GM23338 (cell line): Measurements from ENCODE around the gene IZUMO4. TPM values are rescaled to one million over a fixed set of nuclear protein-coding genes. Genes with fewer than 3 reads are reported as not detected.

Experiments
- ATAC-seq: fragments of 200-7000 bp; cut with Tn5 transposase; 3 replicates; pipeline ENCODE4 v1.9.1; 2020
- DNase-seq: peaks from one replicate; pipeline ENCODE4 v3.0.0-alpha.2; 2015; ENCODE audit warnings: low spot score
- H2AFZ ChIP-seq: fragments of 200-600 bp; sonication (generic); 2 replicates; pipeline ENCODE4 v1.8.0; 2016; ENCODE audit warnings: antibody characterized with exemption, mild to moderate bottlenecking, moderate library complexity
- H3F3A ChIP-seq: fragments of 200-600 bp; sonication (generic); replicated peaks from 2 replicates; pipeline ENCODE4 v1.8.0; 2017; ENCODE audit warnings: antibody characterized with exemption, mixed run types, low read depth
- H3K27ac ChIP-seq: fragments of 200-600 bp; sonication (generic); 2 replicates; pipeline ENCODE4 v1.6.1; 2016; ENCODE audit warnings: low read depth
- H3K27me3 ChIP-seq: fragments of 200-600 bp; sonication (generic); 2 replicates; pipeline ENCODE4 v1.8.0; 2016; ENCODE audit warnings: mild to moderate bottlenecking, mixed run types, moderate library complexity; ENCODE audit not compliant: insufficient read depth
- H3K36me3 ChIP-seq: fragments of 200-600 bp; sonication (generic); 2 replicates; pipeline ENCODE4 v1.8.0; 2016; ENCODE audit warnings: mild to moderate bottlenecking; ENCODE audit not compliant: insufficient read depth
- H3K4me1 ChIP-seq: fragments of 200-600 bp; sonication (generic); 2 replicates; pipeline ENCODE4 v1.8.0; 2016; ENCODE audit warnings: mild to moderate bottlenecking, moderate library complexity; ENCODE audit not compliant: insufficient read depth
- H3K4me2 ChIP-seq: fragments of 200-600 bp; sonication (generic); 2 replicates; pipeline ENCODE4 v1.7.1; 2017; ENCODE audit warnings: mixed run types
- H3K4me3 ChIP-seq: fragments of 200-600 bp; sonication (generic); 2 replicates; pipeline ENCODE4 v1.6.1; 2016; ENCODE audit warnings: mixed run types
- H3K79me2 ChIP-seq: fragments of 200-600 bp; sonication (generic); replicated peaks from 2 replicates; pipeline ENCODE4 v1.8.0; 2017; ENCODE audit warnings: mild to moderate bottlenecking; ENCODE audit not compliant: insufficient read depth
- H3K9me2 ChIP-seq: fragments of 200-600 bp; sonication (generic); 2 replicates; pipeline ENCODE4 v1.8.0; 2017; ENCODE audit not compliant: insufficient read depth
- H4K20me1 ChIP-seq: fragments of 200-600 bp; sonication (generic); replicated peaks from 2 replicates; pipeline ENCODE4 v1.8.0; 2017; ENCODE audit warnings: mild to moderate bottlenecking; ENCODE audit not compliant: insufficient read depth
- H3K27ac Mint-ChIP-seq: 2 replicates; pipeline ENCODE4 v1.8.0; 2020; ENCODE audit warnings: inconsistent platforms, mild to moderate bottlenecking, moderate library complexity, mixed read lengths
- H3K27me3 Mint-ChIP-seq: 3 replicates; pipeline ENCODE4 v1.8.0; 2022; ENCODE audit warnings: low read depth, mild to moderate bottlenecking, moderate library complexity, mixed read lengths, inconsistent platforms; ENCODE audit not compliant: insufficient read depth, poor library complexity
- H3K36me3 Mint-ChIP-seq: 3 replicates; pipeline ENCODE4 v1.8.0; 2021; ENCODE audit warnings: low read depth, mild to moderate bottlenecking, inconsistent platforms, moderate library complexity, mixed read lengths
- H3K4me1 Mint-ChIP-seq: 3 replicates; pipeline ENCODE4 v1.8.0; 2020; ENCODE audit warnings: mild to moderate bottlenecking, inconsistent platforms, mixed read lengths
- H3K4me3 Mint-ChIP-seq: 3 replicates; pipeline ENCODE4 v1.8.0; 2021; ENCODE audit warnings: moderate library complexity, mild to moderate bottlenecking, inconsistent platforms, mixed read lengths
- H3K9me3 Mint-ChIP-seq: 3 replicates; pipeline ENCODE4 v1.8.0; 2020; ENCODE audit warnings: moderate library complexity, mild to moderate bottlenecking, inconsistent platforms, mixed read lengths
- CREB1 ChIP-seq: fragments of 250-450 bp; sonication (Bioruptor Pico); IDR thresholded peaks from 2 replicates; pipeline ENCODE4 v1.5.0; 2020; ENCODE audit warnings: low read depth, mild to moderate bottlenecking, moderate library complexity
- CTCF ChIP-seq, 2 experiments: fragments of 200-600 bp in 1 of 2; sonication (generic) in 1 of 2; conservative IDR thresholded peaks; 2 replicates each; pipeline versions ENCODE4 v1.5.1 to v1.6.1; 2016 to 2017; ENCODE audit warnings: antibody characterized with exemption in 2 of 2, low read depth in 2 of 2, mild to moderate bottlenecking in 2 of 2, moderate library complexity in 1 of 2
- EZH2 ChIP-seq: fragments of 200-600 bp; sonication (generic); IDR thresholded peaks from one replicate; pipeline ENCODE4 v1.8.0; 2017; ENCODE audit warnings: antibody characterized with exemption, mild to moderate bottlenecking, low read depth; ENCODE audit not compliant: unreplicated experiment
- EZH2phosphoT487 ChIP-seq: fragments of 200-600 bp; sonication (generic); IDR thresholded peaks from one replicate; pipeline ENCODE4 v1.8.1; 2018; ENCODE audit warnings: antibody characterized with exemption; ENCODE audit not compliant: unreplicated experiment
- JUNB ChIP-seq: IDR thresholded peaks from one replicate; pipeline ENCODE4 v1.6.1; 2016; ENCODE audit warnings: antibody characterized with exemption; ENCODE audit not compliant: unreplicated experiment
- NANOG ChIP-seq: IDR thresholded peaks from 2 replicates; pipeline ENCODE4 v1.6.1; 2016; ENCODE audit warnings: antibody characterized with exemption, borderline replicate concordance
- POLR2AphosphoS5 ChIP-seq: IDR thresholded peaks from 2 replicates; pipeline ENCODE4 v1.6.1; 2016; ENCODE audit warnings: antibody characterized with exemption, low read depth
- REST ChIP-seq: IDR thresholded peaks from one replicate; pipeline ENCODE4 v1.6.1; 2018; ENCODE audit warnings: antibody characterized with exemption; ENCODE audit not compliant: unreplicated experiment
- STAT1 ChIP-seq: IDR thresholded peaks from one replicate; pipeline ENCODE4 v1.6.1; 2016; ENCODE audit warnings: antibody characterized with exemption; ENCODE audit not compliant: unreplicated experiment
- ZNF114 ChIP-seq: fragments of 250-450 bp; sonication (Bioruptor Pico); IDR thresholded peaks from 2 replicates; pipeline ENCODE4 v1.5.0; 2020; ENCODE audit warnings: mild to moderate bottlenecking, moderate library complexity
- ZNF331 ChIP-seq: fragments of 250-450 bp; sonication (Bioruptor Pico); IDR thresholded peaks from 2 replicates; pipeline ENCODE4 v1.5.0; 2020; ENCODE audit warnings: low read depth, mild to moderate bottlenecking, moderate library complexity
- ZNF462 ChIP-seq: fragments of 250-450 bp; sonication (Bioruptor Pico); IDR thresholded peaks from 2 replicates; pipeline ENCODE4 v1.5.0; 2020; ENCODE audit warnings: mild to moderate bottlenecking, moderate library complexity
- polyA plus RNA-seq: library from polyadenylated mRNA; unstranded; fragments of >200 nt; fragmentation: Nextera tagmentation; extraction: Ambion mirVana; gene quantifications from 2 replicates; pipeline ENCODE4 v1.2.1, GENCODE V29; 2016
- total RNA-seq: library from RNA; depleted of rRNA; stranded (reverse); fragments of >200 nt; shearing (Covaris generic); gene quantifications from 2 replicates; pipeline ENCODE4 v1.2.3, GENCODE V29; 2014
- TF ChIP-seq, protein P1 (sequence below): IDR thresholded peaks from 2 replicates; pipeline ENCODE4 v1.6.1; 2016; ENCODE audit warnings: antibody characterized with exemption

IZUMO4 gene
- total and polyA plus RNA-seq, 2 experiments from 2014 or later, result 0.57 to 2.2 TPM

- Mint-ChIP-seq H3K27me3 (peaks cover 1% of the 10 kb centered on the region), H3K4me3 (no peak overlapping the region), H3K36me3 (no peaks in the 10 kb centered on the region), H3K4me1 (peaks cover 13% of the 10 kb centered on the region), H3K27ac (peak overlapping the region; percentile 62; the same call in 1 of the 2 replicates), H3K9me3 (no peaks in the 10 kb centered on the region)
- no peak for TF ChIP-seq ZNF462 (CRISPR knock-in tag)
- no peak for TF ChIP-seq EZH2phosphoT487
- no peak for TF ChIP-seq ZNF331 (CRISPR knock-in tag)
- TF ChIP-seq STAT1, result no peak
- TF ChIP-seq CTCF (conservative IDR thresholded peaks at IDR 0.05; ENCODE audit: low read depth in 2 of 2), result no peak
- TF ChIP-seq POLR2AphosphoS5, result no peak
- no peak for TF ChIP-seq CREB1
- TF ChIP-seq, protein P1, sequence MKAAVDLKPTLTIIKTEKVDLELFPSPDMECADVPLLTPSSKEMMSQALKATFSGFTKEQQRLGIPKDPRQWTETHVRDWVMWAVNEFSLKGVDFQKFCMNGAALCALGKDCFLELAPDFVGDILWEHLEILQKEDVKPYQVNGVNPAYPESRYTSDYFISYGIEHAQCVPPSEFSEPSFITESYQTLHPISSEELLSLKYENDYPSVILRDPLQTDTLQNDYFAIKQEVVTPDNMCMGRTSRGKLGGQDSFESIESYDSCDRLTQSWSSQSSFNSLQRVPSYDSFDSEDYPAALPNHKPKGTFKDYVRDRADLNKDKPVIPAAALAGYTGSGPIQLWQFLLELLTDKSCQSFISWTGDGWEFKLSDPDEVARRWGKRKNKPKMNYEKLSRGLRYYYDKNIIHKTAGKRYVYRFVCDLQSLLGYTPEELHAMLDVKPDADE, result no peak
- TF ChIP-seq JUNB, result no peak
- no peak for TF ChIP-seq ZNF114 (CRISPR knock-in tag)
- TF ChIP-seq EZH2, result no peak
- no peak for TF ChIP-seq NANOG
- TF ChIP-seq REST, result no peak
- peaks cover 3% of the 10 kb centered on the region; the same call in 1 of the 2 replicates for H3F3A ChIP-seq
- H4K20me1 ChIP-seq, result no peaks in the 10 kb centered on the region
- DNase-seq (no peak), ATAC-seq (no peak)
- H3K27me3 ChIP-seq, result no peaks in the 10 kb centered on the region
- H3K9me2 ChIP-seq, result no peaks in the 10 kb centered on the region
- H3K36me3 ChIP-seq, result no peaks in the 10 kb centered on the region
- H3K4me2 ChIP-seq, result no peak overlapping the region
- H2AFZ ChIP-seq, result no peak overlapping the region
- H3K27ac ChIP-seq, result 0 out of 2 replicates have a peak overlapping the region, but pooled peaks have one; percentile 55
- H3K79me2 ChIP-seq, result no peaks in the 10 kb centered on the region
- H3K4me1 ChIP-seq, result peaks cover 5% of the 10 kb centered on the region; the same call in 1 of the 2 replicates
- no peak overlapping the region for H3K4me3 ChIP-seq
Observed at GRCh38 chr19:2084993-2085720, 11.6 kb upstream of the IZUMO4 start.
